Heart left ventricle (tissue), 16 donors: ENCODE data around the gene PPP1R7. TPM values are rescaled to one million over a fixed set of nuclear protein-coding genes. Genes with fewer than 3 reads are reported as not detected.

Experiments used
- ATAC-seq, 4 donors: fragments of 200-7000 bp; cut with Tn5 transposase; one replicate each; pipeline ENCODE4 v1.9.1; 2020 to 2022; ENCODE audit warnings: moderate library complexity in 4 of 4, mild to moderate bottlenecking in 3 of 4, moderate number of reproducible peaks in 1 of 4
- DNase-seq, 5 donors: peaks; one replicate each; pipeline ENCODE4 v3.0.0-alpha.2; 2020
- H3K27ac ChIP-seq, 12 donors: fragments of 200-600 bp; sonication (generic) in 4 of 12; one replicate each; pipeline versions ENCODE4 v1.5.0 to v1.8.0; 2016 to 2022; ENCODE audit warnings: mild to moderate bottlenecking in 2 of 12
- H3K27me3 ChIP-seq, 9 donors: fragments of 200-600 bp; sonication (generic) in 2 of 9; one replicate each; pipeline versions ENCODE4 v1.5.1 to v1.8.0; 2016 to 2022; ENCODE audit warnings: mild to moderate bottlenecking in 3 of 9
- H3K36me3 ChIP-seq, 9 donors: fragments of 200-600 bp; sonication (generic) in 2 of 9; one replicate each; pipeline versions ENCODE4 v1.5.0 to v1.8.0; 2018 to 2022; ENCODE audit warnings: mild to moderate bottlenecking in 2 of 9
- H3K4me1 ChIP-seq, 12 donors: fragments of 200-600 bp; sonication (generic) in 4 of 12; one replicate each; pipeline versions ENCODE4 v1.5.0 to v1.8.0; 2016 to 2022; ENCODE audit warnings: mild to moderate bottlenecking in 3 of 12
- H3K4me3 ChIP-seq, 12 donors: fragments of 200-600 bp; sonication (generic) in 4 of 12; one replicate each; pipeline versions ENCODE4 v1.5.0 to v1.8.0; 2017 to 2022; ENCODE audit warnings: mild to moderate bottlenecking in 9 of 12, moderate library complexity in 4 of 12
- H3K9me3 ChIP-seq, 12 donors: fragments of 200-600 bp; sonication (generic) in 4 of 12; one replicate each; pipeline versions ENCODE4 v1.5.0 to v1.8.0; 2016 to 2022; ENCODE audit warnings: mild to moderate bottlenecking in 1 of 12
- POLR2A ChIP-seq, 2 donors: fragments of 450-650 bp; IDR thresholded peaks; one replicate each; pipeline ENCODE4 v1.6.1; 2017; ENCODE audit warnings: antibody characterized with exemption in 2 of 2, mild to moderate bottlenecking in 2 of 2, moderate library complexity in 2 of 2
- whole genome bisulfite sequencing, 4 donors: extraction: QIAGEN DNeasy Blood & Tissue Kit in 2 of 4; methylation state at CpG; one replicate each; pipeline versions ENCODE4 v1.1.5 to v1.1.7; 2013 to 2018; 5-methylcytosine and 5-hydroxymethylcytosine counted together
- intact Hi-C, 10 donors: fragments of 100-400 bp; cut with DNase I; formaldehyde crosslinking; loops; one replicate each; pipeline versions ENCODE4 v1.11.1 to v1.14.2; 2022
- polyA plus RNA-seq, 2 donors: library from polyadenylated mRNA; stranded (reverse); fragments of 200-250 nt; gene quantifications; one replicate each; pipeline ENCODE4 v1.2.3, GENCODE V29; 2013
- total RNA-seq, 9 donors: library from RNA; depleted of rRNA in 2 of 9; stranded (reverse); fragments of >200 nt in 2 of 9; fragmentation: NEBNext Ultra II Directional in 3 of 9; extraction: Animal tissue kit (Norgen Biotek cat#: 25700) in 3 of 9; gene quantifications; one replicate each; pipeline versions ENCODE4 v1.1.0 to v1.2.4, GENCODE V29; 2016 to 2023
- TF ChIP-seq, protein P1 (sequence below), 12 donors: fragments of 200-600 bp; sonication (generic) in 4 of 12; IDR thresholded peaks; one replicate each; pipeline versions ENCODE4 v1.5.0 to v1.8.0; 2018 to 2022; ENCODE audit warnings: antibody characterized with exemption in 12 of 12, mild to moderate bottlenecking in 5 of 12
- donor health status: ischemic (EF 13 %, LVEDD 7.1; RV severe dilation, severe dysfunction).
- donor health status: healthy with polysubstance abuse.
- donor health status: DM: no; HTN: yes; CAD: no.
- donor health status: DM: no; HTN: no; CAD: no.
- donor health status: ischemic (EF 25% LVEDD 6.9; RV normal size, moderate dysfunction).
- donor health status: ischemic (EF 25% LVEDD 5.7; RV mildly dilated, moderate dysfunction).
- donor health status: healthy.
- donor health status: DM: yes; HTN: yes; CAD: no.
- donor health status: ischemic (EF 35%, LVEDD 5.7; RV mildly dilated, moderate dysfunction).
- donor health status: nonischemic (EF 11% LVEDD 7.7; RV severe dilation, severe dysfunction).
- donor health status: DM: yes; HTN: yes; CAD: no.
- donor health status: PGD.
- donor health status: ischemic (EF 29% LVEDD 5.4; RV normal size, mild dysfunction).
- donor health status: nonischemic (EF 23%, LVEDD 6.1; RV moderate dilation, normal function).

The PPP1R7 gene
- total and polyA plus RNA-seq, 11 donors: 66.7 to 110 (median 79.8) TPM

DNA sequence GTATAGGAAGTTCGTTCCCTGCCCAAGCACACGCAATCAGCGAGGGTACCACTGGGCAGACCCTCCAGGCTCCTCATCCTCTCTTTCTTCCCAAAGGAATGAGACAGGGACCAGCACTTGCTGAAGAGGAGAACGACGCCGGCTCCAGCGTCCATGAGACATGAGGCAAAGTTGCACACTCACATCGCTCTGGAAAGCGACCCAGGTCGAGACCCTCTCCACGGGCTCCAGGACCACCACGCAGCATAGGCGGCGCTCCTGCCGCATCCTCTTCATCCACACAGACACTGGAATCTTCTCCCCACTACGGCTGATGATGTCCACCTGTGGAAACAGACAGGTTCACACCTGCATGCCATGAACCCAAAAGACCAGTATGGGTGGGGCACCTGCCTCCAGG lies 11.8 kb upstream of the PPP1R7 start:
- DNase-seq (no peak), ATAC-seq (no peak)
- Histone ChIP-seq H3K36me3 (peaks cover 0 to 12% (median 0%) of the 10 kb centered on the region in 9 donors), H3K27me3 (no peaks in the 10 kb centered on the region), H3K9me3 (no peaks in the 10 kb centered on the region), H3K4me1 (no peaks in the 10 kb centered on the region), H3K27ac (no peak overlapping the region), H3K4me3 (no peak overlapping the region)
- no peak for TF ChIP-seq POLR2A (IDR thresholded peaks at IDR 0.05)
- TF ChIP-seq, protein P1, sequence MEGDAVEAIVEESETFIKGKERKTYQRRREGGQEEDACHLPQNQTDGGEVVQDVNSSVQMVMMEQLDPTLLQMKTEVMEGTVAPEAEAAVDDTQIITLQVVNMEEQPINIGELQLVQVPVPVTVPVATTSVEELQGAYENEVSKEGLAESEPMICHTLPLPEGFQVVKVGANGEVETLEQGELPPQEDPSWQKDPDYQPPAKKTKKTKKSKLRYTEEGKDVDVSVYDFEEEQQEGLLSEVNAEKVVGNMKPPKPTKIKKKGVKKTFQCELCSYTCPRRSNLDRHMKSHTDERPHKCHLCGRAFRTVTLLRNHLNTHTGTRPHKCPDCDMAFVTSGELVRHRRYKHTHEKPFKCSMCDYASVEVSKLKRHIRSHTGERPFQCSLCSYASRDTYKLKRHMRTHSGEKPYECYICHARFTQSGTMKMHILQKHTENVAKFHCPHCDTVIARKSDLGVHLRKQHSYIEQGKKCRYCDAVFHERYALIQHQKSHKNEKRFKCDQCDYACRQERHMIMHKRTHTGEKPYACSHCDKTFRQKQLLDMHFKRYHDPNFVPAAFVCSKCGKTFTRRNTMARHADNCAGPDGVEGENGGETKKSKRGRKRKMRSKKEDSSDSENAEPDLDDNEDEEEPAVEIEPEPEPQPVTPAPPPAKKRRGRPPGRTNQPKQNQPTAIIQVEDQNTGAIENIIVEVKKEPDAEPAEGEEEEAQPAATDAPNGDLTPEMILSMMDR (IDR thresholded peaks at IDR 0.05): no peak
- 91 to 99% (median 97%) methylated on average over 14 to 16 of the region's 16 CpGs for WGBS, 4 donors
- intact Hi-C loops: no loop called here

DNA sequence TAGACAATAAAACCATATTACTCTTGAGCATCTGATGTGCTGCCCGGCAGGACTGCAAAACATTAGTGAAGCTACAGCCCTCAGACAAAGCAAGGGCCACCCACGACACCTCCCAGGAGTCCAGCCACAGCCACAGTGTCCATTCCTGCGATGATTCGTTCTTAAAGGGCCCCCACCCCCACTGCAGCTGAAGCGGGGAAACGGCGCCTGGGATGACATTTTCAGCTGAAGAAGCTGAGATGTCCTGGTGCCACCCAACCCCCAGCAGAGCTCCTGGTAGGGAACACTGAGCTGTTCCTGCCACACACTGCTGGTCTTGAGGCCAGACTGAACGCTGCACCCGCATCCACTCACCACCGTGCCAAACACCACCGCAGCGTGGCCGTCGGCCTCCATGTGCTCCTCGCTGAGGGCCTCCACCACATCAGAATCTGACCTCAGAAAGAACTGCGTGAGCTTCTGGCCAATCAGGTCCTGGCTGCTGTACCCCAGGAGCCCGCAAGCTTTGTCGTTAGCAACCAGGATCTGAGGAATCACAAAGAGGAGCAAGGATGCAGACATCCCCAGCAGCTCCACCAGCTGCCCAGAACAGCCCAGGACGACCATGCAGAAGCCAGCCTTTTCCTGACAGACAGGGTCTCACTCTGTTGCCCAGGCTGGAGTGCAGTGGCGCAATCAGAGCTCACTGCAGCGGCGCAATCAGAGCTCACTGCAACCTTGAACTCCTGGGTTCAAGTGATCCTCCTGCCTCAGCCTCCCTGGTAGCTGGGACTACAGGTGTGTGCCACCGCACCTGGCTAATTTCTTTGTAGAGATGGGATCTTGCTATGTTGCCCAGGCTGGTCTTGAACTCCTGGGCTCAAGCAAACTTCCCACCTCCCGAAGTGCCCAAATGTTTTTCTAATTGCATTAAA lies 10.5 kb upstream of the PPP1R7 start:
- 94 to 96% (median 95%) methylated on average over 23 to 24 of the region's 24 CpGs for WGBS, 4 donors
- Histone ChIP-seq H3K27ac (no peak overlapping the region), H3K4me3 (no peak overlapping the region), H3K9me3 (no peaks in the 10 kb centered on the region), H3K36me3 (peaks cover 0 to 12% (median 0%) of the 10 kb centered on the region in 9 donors), H3K27me3 (no peaks in the 10 kb centered on the region), H3K4me1 (no peaks in the 10 kb centered on the region)
- TF ChIP-seq POLR2A (IDR thresholded peaks at IDR 0.05): no peak
- TF ChIP-seq, protein P1 (IDR thresholded peaks at IDR 0.05): no peak
- ATAC-seq (no peak), DNase-seq (no peak)
- intact Hi-C loops: no loop called here

DNA sequence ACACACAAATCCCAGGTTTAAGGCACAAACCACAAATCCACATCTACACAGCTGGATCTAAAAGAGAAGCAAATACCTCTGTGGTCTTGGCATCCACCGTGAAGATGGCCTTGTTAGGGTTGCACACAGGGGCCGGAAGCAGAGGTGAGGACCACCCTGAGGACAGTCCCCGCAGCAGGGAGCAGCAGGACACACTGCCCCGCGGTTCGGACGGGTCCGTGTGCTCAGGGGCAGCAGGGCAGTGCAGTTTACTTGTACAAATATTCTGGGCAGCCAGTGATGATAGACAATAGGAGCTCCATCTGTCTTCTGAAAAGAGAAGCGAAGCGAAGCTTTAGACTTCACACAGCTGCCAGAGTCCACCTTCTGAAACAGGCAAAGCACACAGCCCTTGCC lies 9.8 kb upstream of the PPP1R7 start:
- Histone ChIP-seq H3K4me3 (no peak overlapping the region), H3K27me3 (no peaks in the 10 kb centered on the region), H3K27ac (no peak overlapping the region), H3K4me1 (no peaks in the 10 kb centered on the region), H3K36me3 (peaks cover 0 to 12% (median 0%) of the 10 kb centered on the region in 9 donors), H3K9me3 (no peaks in the 10 kb centered on the region)
- ATAC-seq (no peak), DNase-seq (no peak)
- 94 to 98% (median 96%) methylated on average over 10 of the region's 10 CpGs for WGBS, 4 donors
- intact Hi-C loops: no loop called here
- no peak for TF ChIP-seq POLR2A (IDR thresholded peaks at IDR 0.05)
- TF ChIP-seq, protein P1 (IDR thresholded peaks at IDR 0.05): no peak

DNA sequence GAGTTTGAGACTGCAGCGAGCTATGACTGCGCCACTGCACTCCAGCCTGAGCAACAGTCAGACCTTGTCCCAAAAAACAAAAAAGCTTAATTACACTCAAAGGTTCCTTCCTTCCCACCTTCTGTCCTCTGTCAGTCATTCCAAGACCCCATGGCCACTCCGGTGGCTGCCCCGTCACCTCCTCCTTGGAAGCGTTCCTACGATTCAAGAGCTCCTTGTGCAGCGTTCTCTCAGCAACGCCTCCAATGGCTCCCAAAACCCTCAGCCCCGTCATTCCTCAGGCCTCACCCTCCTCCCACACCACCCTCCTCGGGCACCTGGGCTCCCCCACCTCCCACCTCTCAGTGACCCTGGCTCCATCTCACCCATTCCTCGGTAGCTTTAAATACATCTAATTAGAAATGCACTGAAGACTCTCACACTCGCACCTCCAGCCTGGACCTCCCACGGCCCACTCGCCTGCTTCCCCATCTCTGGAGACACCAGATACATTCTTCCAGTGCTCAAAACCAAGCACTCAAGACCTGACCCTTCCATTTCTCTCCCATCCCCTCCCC lies 9.0 kb upstream of the PPP1R7 start:
- no peaks in the 10 kb centered on the region for H3K27me3 ChIP-seq
- no peak overlapping the region for H3K4me3 ChIP-seq
- TF ChIP-seq, protein P1 (IDR thresholded peaks at IDR 0.05): no peak
- no peak for TF ChIP-seq POLR2A (IDR thresholded peaks at IDR 0.05)
- no peak for DNase-seq
- 95 to 97% (median 95%) methylated on average over 14 of the region's 14 CpGs for WGBS, 4 donors
- ATAC-seq: no peak
- intact Hi-C loops: no loop called here
- H3K27ac ChIP-seq: no peak overlapping the region
- H3K36me3 ChIP-seq: peaks cover 0 to 12% (median 0%) of the 10 kb centered on the region in 9 donors
- H3K9me3 ChIP-seq: no peaks in the 10 kb centered on the region
- H3K4me1 ChIP-seq: no peaks in the 10 kb centered on the region
